ENCODE measurements around the gene ADARB1.

ADARB1 gene

GRCh38 chr21:45078371-45078770 is 4.0 kb downstream of the ADARB1 start:
- no peak for DNase-seq

GRCh38 chr21:45078877-45079281 is 4.5 kb downstream of the ADARB1 start:
- no peak for DNase-seq

GRCh38 chr21:45079351-45079750 is 5.0 kb downstream of the ADARB1 start:
- no peak for DNase-seq

- no peak for DNase-seq
Observed at GRCh38 chr21:45080232-45080631, 5.9 kb downstream of the ADARB1 start.

- peak in 1 of 2 donors; percentile 22 for DNase-seq
Observed at GRCh38 chr21:45080639-45081414, 6.4 kb downstream of the ADARB1 start.

DNA sequence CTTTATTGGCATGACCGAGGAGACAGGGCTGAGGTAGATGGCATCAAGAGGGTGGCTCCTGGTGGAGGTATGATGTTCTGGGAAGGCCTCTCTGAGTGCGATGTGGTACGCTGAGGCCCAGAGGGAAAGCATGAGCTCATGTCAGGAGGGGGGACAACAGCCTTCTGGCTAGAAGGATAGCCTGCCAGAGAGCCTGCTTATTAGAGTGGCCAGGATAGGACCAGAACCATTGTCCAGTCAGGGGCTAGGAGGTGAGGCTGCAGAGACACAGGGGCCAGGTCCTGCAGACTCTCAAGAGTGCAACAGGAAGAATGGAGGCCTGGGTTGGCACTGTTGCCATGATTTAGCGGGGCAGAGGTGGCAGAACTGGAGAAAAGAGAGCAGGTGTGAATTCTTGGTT is 7.3 kb downstream of the ADARB1 start:
- DNase-seq: no peak

DNA sequence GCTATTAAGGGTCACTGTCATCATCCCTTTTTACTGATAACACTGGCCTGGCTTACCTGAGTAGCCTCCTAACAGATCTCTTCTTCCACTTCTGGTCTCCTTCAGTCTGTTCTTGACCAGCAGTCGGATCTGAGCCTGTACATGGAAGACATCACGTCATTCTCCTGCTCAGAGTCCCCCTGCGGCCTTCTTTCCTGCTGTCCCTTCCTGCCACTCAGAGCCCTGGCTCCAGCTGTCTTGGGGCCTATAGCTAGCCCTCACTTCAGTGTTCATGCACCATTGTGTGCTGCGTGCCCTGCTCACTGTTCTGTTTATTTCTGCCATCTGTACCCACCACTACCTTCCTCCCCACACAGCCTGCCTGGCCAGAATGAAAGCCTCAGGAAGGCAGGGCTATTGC is 8.4 kb downstream of the ADARB1 start:
- no peak for DNase-seq

- no peak for DNase-seq
Observed at GRCh38 chr21:45084121-45084520, 9.7 kb downstream of the ADARB1 start.

GRCh38 chr21:45084881-45085536 is 10.6 kb downstream of the ADARB1 start:
- DNase-seq: no peak

DNA sequence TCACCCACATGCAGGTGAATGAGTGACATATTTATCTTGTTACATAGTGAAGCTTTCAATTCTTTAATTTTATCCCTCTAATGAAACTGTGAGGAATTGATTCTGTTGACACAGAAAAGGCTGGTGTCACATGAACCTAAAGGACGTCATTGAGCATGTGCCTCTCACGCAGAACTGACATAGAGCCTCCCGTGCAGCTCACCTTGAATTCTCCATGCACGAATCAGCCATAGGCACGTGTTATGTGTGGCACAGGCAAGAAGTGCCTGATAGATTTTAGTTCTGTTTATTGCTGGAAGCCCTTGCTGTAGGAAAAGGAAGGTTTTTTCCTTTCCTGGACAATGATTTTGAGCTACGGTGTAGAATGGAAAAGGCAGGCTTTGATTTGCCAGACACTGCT is 11.3 kb downstream of the ADARB1 start:
- DNase-seq: no peak

- DNase-seq: no peak
Observed at GRCh38 chr21:45086337-45086958, 12.1 kb downstream of the ADARB1 start.

- DNase-seq: no peak
Observed at GRCh38 chr21:45087022-45087823, 12.8 kb downstream of the ADARB1 start.

DNA sequence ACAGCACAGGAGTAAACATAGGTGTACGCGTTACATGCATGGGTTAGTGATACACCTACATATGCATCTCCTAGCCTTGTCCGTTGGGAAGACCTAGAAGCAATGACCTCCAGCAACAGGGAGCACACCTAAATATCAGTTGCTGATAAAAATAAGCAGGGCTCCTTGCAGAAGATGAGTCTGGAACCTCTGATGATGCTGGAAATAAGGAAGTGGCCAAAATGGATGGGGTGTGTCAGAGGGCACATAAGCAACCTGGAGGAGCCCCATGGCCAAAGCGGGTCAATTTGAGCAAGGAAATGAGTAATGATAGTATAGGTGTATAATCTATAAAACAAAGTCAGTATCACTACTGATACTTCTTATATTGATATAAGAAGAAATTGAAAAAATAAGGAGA is 13.7 kb downstream of the ADARB1 start:
- no peak for DNase-seq

- DNase-seq: no peak
Observed at GRCh38 chr21:45088729-45089128, 14.3 kb downstream of the ADARB1 start.

DNA sequence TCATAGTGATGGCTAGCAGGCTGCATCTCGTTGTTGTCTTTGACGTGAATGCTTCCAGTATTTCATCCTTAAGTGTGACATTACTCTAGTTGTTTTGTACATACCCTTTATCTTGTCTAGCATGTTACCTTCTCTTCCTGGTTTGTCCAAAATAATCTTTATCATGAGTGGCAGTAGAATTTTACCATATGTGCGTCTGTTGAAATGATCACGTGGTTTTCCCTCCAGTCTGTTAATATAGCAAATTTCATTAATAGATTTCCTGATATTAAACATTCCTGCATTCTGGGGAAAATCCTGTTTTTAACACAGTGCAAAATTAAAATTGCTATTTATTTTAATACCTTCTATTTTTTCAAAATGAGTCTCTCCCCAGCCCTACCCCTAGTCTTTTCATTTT is 15.6 kb downstream of the ADARB1 start:
- no peak for DNase-seq

DNA sequence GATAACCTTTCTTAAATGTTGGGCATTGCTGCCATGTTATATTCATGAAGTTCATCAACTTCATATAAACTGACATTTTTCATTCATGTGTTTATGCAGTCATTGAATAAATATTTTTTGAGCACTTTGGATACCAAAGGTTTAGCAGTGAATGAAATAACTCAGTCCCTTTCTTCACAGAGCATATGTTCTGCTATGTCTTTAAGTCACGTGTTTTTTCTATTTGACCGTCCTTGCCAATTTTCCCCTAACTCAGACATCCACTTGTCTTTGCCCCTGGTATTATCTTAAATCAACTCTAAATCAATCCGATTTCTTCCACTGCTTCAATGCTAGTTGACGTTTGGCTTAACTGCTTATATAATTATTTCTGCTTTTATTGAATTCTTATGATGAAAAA is 16.6 kb downstream of the ADARB1 start:
- DNase-seq: no peak

- no peak for DNase-seq
Observed at GRCh38 chr21:45091550-45092322, 17.4 kb downstream of the ADARB1 start.

DNA sequence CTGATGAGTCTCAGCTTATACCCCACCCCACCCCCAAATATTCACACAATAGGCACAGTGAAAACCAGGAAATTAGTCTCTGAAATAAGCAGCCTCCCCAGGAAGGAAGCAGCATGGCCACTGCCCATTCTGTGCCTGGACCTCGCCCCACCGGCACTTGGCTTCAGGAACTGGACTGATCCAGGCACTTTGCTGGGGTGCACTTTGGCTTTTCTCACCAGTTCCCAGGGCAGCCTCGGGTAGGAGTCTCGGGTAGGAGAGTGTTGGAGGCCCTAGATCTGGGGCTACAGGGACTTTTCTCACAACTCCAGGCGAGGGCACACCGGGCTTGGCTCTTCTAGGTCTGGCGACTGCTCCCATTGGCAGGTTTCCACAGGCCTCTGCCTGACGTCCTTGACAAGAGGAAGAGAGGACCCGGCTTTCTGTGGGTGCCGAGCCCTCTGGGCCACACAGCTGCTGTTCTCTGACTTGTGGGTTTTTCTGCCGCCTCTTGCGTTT is 18.7 kb downstream of the ADARB1 start:
- DNase-seq: no peak

- no peak for DNase-seq
Observed at GRCh38 chr21:45094412-45094811, 20.0 kb downstream of the ADARB1 start.

- no peak for DNase-seq
Observed at GRCh38 chr21:45095505-45095904, 21.1 kb downstream of the ADARB1 start.

GRCh38 chr21:45096217-45096616 is 21.8 kb downstream of the ADARB1 start:
- no peak for DNase-seq

- no peak for DNase-seq
Observed at GRCh38 chr21:45097827-45098387, 23.5 kb downstream of the ADARB1 start.
